Right lobe of liver (tissue), 6 donors: ENCODE results near the gene OR14C36. TPM values are rescaled to one million over a fixed set of nuclear protein-coding genes. Genes with fewer than 3 reads are reported as not detected.
"Not testable (repeated sequence)": the region's sequence is repeated elsewhere in the genome, so short reads cannot be mapped to it uniquely, and the experiment has no call there.

Experiments
- ATAC-seq, 4 donors: fragments of 200-7000 bp; cut with Tn5 transposase; one replicate each; pipeline ENCODE4 v1.9.1; 2020; ENCODE audit warnings: mild to moderate bottlenecking in 4 of 4, moderate library complexity in 4 of 4
- DNase-seq, 3 donors: peaks; one replicate each; pipeline ENCODE4 v3.0.0-alpha.2; 2020
- H3K27ac ChIP-seq, 3 donors: fragments of 200-600 bp; one replicate each; pipeline ENCODE4 v1.8.0; 2022
- H3K27me3 ChIP-seq, 2 donors: fragments of 200-600 bp; one replicate each; pipeline ENCODE4 v1.8.0; 2022
- H3K36me3 ChIP-seq, 4 donors: fragments of 200-600 bp; sonication (generic) in 1 of 4; one replicate each; pipeline versions ENCODE4 v1.5.1 to v1.8.0; 2017 to 2022; ENCODE audit warnings: control low read depth in 1 of 4
- H3K4me1 ChIP-seq, 4 donors: fragments of 200-600 bp; sonication (generic) in 1 of 4; one replicate each; pipeline versions ENCODE4 v1.5.1 to v1.8.0; 2017 to 2022; ENCODE audit warnings: control low read depth in 1 of 4
- H3K4me3 ChIP-seq, 3 donors: fragments of 200-600 bp; one replicate each; pipeline ENCODE4 v1.8.0; 2022
- H3K9me3 ChIP-seq, 4 donors: fragments of 200-600 bp; sonication (generic) in 1 of 4; one replicate each; pipeline versions ENCODE4 v1.5.1 to v1.8.0; 2017 to 2022; ENCODE audit warnings: control low read depth in 1 of 4
- POLR2A ChIP-seq: fragments of 450-650 bp; IDR thresholded peaks from one replicate; pipeline ENCODE4 v1.6.1; 2017; ENCODE audit warnings: antibody characterized with exemption, mild to moderate bottlenecking
- WGBS: methylation state at CpG from one replicate; pipeline ENCODE4 v1.1.6; 2018; ENCODE audit warnings: low coverage, low lambda C conversion rate; ENCODE audit not compliant: insufficient coverage; ENCODE audit errors: missing lambda C conversion rate; 5-methylcytosine and 5-hydroxymethylcytosine counted together
- intact Hi-C, 2 donors: fragments of 100-400 bp; cut with DNase I; formaldehyde crosslinking; loops; one replicate each; pipeline versions ENCODE4 v1.11.2 to v1.14.1; 2022
- long read RNA-seq: library from polyadenylated mRNA; unstranded; transcript quantifications from one replicate; pipeline ENCODE4 v2.0.0, GENCODE V29; 2019
- total RNA-seq, 6 experiments: library from RNA; depleted of rRNA in 2 of 6; stranded (reverse); fragments of >200 nt in 2 of 6; fragmentation: NEBNext Ultra II Directional in 3 of 6; extraction: Animal tissue kit (Norgen Biotek cat#: 25700) in 3 of 6; gene quantifications; one replicate each; pipeline versions ENCODE4 v1.1.0 to v1.2.4, GENCODE V29; 2016 to 2023
- TF ChIP-seq, protein P1 (sequence below), 4 donors: fragments of 200-600 bp in 3 of 4; fragments of 450-650 bp in 1 of 4; IDR thresholded peaks; one replicate each; pipeline versions ENCODE4 v1.5.1 to v1.8.0; 2016 to 2022; ENCODE audit warnings: antibody characterized with exemption in 4 of 4, mild to moderate bottlenecking in 2 of 4
- donor health status: DM: no; HTN: yes; CAD: no.
- donor health status: DM: no; HTN: no; CAD: no.
- donor health status: DM: no; HTN: no; CAD: no.
- donor health status: DM: no; HTN: yes; CAD: no.
- donor health status: DM: no; HTN: yes; CAD: no.

The OR14C36 gene, protein sequence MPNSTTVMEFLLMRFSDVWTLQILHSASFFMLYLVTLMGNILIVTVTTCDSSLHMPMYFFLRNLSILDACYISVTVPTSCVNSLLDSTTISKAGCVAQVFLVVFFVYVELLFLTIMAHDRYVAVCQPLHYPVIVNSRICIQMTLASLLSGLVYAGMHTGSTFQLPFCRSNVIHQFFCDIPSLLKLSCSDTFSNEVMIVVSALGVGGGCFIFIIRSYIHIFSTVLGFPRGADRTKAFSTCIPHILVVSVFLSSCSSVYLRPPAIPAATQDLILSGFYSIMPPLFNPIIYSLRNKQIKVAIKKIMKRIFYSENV
- not detected for total RNA-seq
- long read RNA-seq: 0 reads

DNA sequence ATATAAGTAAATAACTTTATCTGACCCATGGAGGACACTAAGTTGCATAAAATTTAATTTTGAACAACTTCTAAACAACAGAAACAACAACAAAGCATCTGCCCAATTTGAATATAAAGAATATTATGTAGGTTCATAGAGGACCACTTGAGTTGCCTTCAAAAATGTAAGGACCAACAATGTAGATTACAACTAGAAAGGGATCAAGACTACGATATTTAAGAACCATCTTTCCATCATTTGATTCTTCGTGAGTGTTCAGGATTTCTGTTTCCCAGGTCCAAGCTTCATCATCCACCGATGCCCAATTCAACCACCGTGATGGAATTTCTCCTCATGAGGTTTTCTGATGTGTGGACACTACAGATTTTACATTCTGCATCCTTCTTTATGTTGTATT, at the start of gene OR14C36:
Gene OR14C36, plus strand, starts transcription at position 301 of the 400 bp plus-strand sequence. Its CDS starts 0 bp downstream, at position 301.
- Histone ChIP-seq H3K9me3 (no peaks in the 10 kb centered on the region), H3K4me3 (no peak within 1 kb of the TSS), H3K27ac (no peak within 1 kb of the TSS), H3K4me1 (no peaks in the 10 kb centered on the region), H3K27me3 (no peaks in the 10 kb centered on the region), H3K36me3 (no peaks in the 10 kb centered on the region)
- ATAC-seq: no peak
- intact Hi-C loops: no loop called here
- DNase-seq: no peak
- WGBS: 60% methylated on average over 4 of the region's 4 CpGs
- no peak for TF ChIP-seq POLR2A
- TF ChIP-seq, protein P1, sequence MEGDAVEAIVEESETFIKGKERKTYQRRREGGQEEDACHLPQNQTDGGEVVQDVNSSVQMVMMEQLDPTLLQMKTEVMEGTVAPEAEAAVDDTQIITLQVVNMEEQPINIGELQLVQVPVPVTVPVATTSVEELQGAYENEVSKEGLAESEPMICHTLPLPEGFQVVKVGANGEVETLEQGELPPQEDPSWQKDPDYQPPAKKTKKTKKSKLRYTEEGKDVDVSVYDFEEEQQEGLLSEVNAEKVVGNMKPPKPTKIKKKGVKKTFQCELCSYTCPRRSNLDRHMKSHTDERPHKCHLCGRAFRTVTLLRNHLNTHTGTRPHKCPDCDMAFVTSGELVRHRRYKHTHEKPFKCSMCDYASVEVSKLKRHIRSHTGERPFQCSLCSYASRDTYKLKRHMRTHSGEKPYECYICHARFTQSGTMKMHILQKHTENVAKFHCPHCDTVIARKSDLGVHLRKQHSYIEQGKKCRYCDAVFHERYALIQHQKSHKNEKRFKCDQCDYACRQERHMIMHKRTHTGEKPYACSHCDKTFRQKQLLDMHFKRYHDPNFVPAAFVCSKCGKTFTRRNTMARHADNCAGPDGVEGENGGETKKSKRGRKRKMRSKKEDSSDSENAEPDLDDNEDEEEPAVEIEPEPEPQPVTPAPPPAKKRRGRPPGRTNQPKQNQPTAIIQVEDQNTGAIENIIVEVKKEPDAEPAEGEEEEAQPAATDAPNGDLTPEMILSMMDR (IDR thresholded peaks at IDR 0.05): no peak

DNA sequence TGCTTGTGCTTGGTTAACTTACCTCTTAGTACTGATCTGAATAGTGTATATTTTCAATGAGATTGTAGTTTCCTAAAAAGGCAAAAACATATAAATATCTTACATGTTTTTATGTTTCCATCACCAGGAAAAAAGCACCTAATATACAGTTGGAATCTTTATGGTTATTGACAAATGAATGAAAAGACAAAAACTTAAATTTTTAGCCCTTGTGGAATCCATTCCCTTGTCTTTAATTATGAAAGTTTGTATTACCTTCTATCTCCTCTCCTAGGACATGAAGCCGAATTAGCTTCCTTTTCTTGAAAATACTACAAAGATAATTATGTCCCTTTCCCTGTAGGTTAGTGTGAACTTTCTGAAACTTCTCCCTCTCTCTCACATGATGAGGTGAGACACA, 45.3 kb upstream of the OR14C36 start, which contains the start of gene OR2T12:
Gene OR2T12, minus strand, starts transcription at position 101 of the 400 bp plus-strand sequence. CDS start 7,846 bp downstream, outside the sequence.
- 56% methylated on average over 1 of the region's 1 CpG for WGBS
- Histone ChIP-seq H3K4me3 (no peak within 1 kb of the TSS), H3K27me3 (no peaks in the 10 kb centered on the region), H3K27ac (no peak within 1 kb of the TSS), H3K4me1 (no peaks in the 10 kb centered on the region), H3K9me3 (no peaks in the 10 kb centered on the region), H3K36me3 (no peaks in the 10 kb centered on the region)
- intact Hi-C loops: no loop called here
- DNase-seq (no peak), ATAC-seq (no peak)
- TF ChIP-seq, protein P1 (IDR thresholded peaks at IDR 0.05): no peak
- no peak for TF ChIP-seq POLR2A

DNA sequence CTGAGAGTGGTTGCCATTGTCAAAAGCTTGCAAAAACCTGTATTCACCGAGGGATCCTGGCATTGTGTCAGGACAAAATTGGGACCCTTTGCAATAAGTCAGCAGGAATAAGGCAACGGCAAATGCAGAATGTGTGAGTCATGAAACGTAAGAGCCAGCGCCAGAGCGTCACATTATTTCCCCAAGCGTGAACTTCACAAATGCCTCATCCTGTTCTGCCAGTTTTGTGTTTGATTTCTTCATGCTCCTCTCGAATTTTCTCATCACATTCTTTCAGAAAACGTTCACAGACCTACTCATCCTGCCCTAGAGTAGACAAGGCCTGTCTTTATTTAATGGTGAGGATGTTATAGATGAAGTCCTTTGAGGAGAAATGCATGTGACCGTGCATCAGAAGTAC, 42.9 kb upstream of the OR14C36 start:
- H3K4me1 ChIP-seq, DNase-seq, intact Hi-C loops, H3K27ac ChIP-seq, ATAC-seq, H3K27me3 ChIP-seq, H3K4me3 ChIP-seq, H3K36me3 ChIP-seq, H3K9me3 ChIP-seq: not testable (repeated sequence)
- WGBS: 34% methylated on average over 4 of the region's 9 CpGs

DNA sequence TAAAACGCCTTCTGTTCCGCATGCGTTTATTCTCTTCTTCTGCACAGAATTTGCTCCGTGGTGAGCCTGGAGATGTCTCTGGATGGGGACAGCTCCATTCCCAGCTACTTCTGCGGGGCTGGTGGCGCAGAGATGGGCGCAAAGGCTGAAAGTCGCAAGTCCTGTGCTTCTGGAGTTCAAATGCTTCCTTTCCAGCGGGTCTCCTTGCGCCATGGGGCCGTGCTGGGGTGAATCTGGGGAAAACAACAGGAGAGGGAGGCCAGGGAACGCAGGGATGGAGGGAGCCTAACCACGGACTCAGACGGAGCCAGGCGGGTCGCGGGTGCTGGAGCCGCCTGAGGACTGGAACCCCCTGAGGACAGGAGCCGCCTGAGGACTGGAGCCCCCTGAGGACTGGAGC, 42.5 kb upstream of the OR14C36 start:
- Histone ChIP-seq H3K27me3 (no peaks in the 10 kb centered on the region), H3K4me1 (no peaks in the 10 kb centered on the region), H3K27ac (no peak overlapping the region), H3K9me3 (no peaks in the 10 kb centered on the region), H3K36me3 (no peaks in the 10 kb centered on the region), H3K4me3 (no peak overlapping the region)
- WGBS: 80% methylated on average over 11 of the region's 19 CpGs
- intact Hi-C loops: no loop called here
- no peak for TF ChIP-seq POLR2A
- TF ChIP-seq, protein P1 (IDR thresholded peaks at IDR 0.05): no peak
- DNase-seq: no peak
- ATAC-seq: no peak

DNA sequence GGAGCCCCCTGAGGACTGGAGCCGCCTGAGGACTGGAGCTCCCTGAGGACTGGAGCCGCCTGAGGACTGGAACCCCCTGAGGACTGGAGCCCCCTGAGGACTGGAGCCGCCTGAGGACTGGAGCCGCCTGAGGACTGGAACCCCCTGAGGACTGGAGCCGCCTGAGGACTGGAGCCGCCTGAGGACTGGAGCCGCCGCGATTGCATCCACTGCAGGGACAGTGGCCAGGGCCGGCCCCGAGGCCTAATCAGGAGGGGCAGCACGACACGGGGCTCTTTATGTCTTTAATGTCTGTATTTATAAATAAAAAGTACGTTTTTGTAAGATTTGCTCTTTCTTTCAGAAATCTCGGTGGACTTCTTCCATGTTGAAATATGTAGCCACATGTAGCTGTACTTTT, 41.8 kb upstream of the OR14C36 start:
- DNase-seq, H3K4me3 ChIP-seq, H3K4me1 ChIP-seq, ATAC-seq, H3K9me3 ChIP-seq, H3K27ac ChIP-seq, intact Hi-C loops, H3K36me3 ChIP-seq, H3K27me3 ChIP-seq: not testable (repeated sequence)
- WGBS: 43% methylated on average over 2 of the region's 15 CpGs
